GM12872 (cell line): ENCODE results near the gene MEF2B.

ENCODE experiments used
- TF ChIP-seq, protein P1 (sequence below): IDR thresholded peaks from 3 replicates; pipeline ENCODE4 v1.5.1; 2011; ENCODE audit warnings: low read depth, mild to moderate bottlenecking, low read length, moderate library complexity; ENCODE audit not compliant: insufficient read depth

MEF2B gene

DNA sequence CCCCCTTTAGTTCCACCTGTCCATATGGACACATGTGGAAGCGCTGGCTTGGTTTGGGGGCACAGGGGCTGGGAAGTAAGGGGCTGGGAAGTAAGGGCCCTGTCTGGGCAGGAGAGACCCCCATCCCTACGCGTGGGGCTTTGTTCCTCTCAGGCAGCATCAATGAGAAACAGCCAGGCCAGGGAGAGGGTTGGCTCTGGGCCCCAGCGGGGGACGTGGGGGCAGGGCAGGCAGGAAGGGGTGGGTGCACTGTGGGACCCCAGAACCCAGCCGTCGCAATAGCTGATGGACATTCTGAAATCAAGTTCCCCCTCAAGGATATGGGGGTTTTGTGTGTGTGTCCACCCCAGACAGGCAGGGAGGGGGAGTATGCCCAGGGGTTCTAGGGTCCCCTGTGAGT lies 42.9 kb upstream of the MEF2B start:
- TF ChIP-seq, protein P1, sequence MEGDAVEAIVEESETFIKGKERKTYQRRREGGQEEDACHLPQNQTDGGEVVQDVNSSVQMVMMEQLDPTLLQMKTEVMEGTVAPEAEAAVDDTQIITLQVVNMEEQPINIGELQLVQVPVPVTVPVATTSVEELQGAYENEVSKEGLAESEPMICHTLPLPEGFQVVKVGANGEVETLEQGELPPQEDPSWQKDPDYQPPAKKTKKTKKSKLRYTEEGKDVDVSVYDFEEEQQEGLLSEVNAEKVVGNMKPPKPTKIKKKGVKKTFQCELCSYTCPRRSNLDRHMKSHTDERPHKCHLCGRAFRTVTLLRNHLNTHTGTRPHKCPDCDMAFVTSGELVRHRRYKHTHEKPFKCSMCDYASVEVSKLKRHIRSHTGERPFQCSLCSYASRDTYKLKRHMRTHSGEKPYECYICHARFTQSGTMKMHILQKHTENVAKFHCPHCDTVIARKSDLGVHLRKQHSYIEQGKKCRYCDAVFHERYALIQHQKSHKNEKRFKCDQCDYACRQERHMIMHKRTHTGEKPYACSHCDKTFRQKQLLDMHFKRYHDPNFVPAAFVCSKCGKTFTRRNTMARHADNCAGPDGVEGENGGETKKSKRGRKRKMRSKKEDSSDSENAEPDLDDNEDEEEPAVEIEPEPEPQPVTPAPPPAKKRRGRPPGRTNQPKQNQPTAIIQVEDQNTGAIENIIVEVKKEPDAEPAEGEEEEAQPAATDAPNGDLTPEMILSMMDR = no peak

- TF ChIP-seq, protein P1 = no peak
Observed at GRCh38 chr19:19211499-19212420, 41.7 kb upstream of the MEF2B start, which contains the start of gene NCAN. Gene NCAN (plus strand): TSS chr19:19211958. CDS start chr19:19216954, 4,996 bp downstream.

GRCh38 chr19:19209372-19209771 lies 39.3 kb upstream of the MEF2B start:
- TF ChIP-seq, protein P1 = no peak

GRCh38 chr19:19207637-19208572 lies 37.8 kb upstream of the MEF2B start:
- TF ChIP-seq, protein P1 = no peak

DNA sequence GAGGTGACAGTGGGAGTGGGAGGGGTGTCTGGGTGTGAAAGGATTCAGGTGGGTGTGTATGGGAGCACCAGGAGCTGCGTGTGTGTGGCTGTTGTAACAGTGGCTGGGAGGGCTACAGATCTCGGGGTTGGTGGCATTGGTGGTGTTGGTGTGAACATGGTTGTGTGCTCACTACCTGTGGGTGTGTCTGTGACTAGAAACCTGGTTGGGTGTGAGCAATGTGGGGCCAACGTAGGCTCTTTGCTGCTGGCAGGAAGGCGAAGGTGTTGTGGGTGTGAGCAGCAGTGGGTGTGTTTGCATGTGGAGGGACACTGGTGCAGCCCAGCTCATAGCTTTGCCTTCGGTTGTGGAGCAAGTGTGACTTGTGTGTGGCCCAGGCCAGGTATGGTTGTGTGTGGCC lies 36.9 kb upstream of the MEF2B start:
- TF ChIP-seq, protein P1 = no peak

DNA sequence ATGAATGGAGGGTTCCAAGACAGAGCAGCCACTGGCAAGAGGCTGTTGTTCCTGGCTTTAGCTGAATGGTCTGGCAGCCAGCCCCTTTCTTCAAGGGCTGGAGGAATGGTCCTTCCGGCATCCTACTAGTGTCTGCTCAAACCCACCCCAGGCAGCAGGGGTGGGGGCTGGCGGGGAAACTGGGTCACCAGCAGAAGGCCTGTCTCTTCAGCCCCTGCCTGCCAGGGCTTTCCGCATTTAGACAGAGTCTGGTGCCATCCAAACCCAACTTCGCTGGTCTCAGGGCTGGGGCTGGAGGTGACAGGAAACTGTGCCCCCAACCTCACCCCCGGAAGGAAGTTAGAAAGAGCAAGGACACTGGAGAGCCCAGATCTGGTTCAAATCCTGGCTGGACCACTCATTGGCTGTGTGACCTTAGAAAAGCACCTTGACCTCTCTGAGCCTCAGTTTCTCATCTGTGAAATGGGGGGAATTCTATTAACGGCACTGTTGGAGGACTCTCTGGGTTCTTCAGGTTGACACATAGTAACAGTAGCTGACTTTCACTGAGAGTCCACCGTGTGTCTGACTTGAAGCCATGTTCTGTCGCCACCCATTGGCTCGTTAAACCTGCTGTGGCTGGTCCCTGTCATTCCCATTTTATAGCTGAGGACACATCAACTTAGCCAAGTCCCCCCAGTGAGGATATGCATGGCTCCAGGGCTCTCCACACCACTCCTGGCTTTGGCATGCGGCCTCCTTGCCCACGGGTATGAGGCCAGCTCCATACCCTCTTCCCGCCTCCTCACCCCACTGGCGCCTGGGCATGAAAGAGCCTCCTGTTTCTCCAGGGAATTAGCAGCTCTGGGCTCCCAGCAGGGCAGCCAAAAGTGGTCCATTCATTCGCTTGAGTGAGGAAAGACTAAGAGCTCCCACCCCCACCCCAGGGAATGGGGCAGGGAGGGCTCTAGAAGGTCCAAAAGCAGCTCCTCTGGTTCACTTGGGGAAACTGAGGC lies 35.6 kb upstream of the MEF2B start:
- TF ChIP-seq, protein P1 = no peak
